PC-3 (cell line): ENCODE measurements around the gene CDK5. TPM values are rescaled to one million over a fixed set of nuclear protein-coding genes. Genes with fewer than 3 reads are reported as not detected.

Experiments
- ATAC-seq: fragments of 200-7000 bp; cut with Tn5 transposase; 2 replicates; pipeline ENCODE4 v1.9.1; 2020; ENCODE audit warnings: mild to moderate bottlenecking, moderate library complexity
- BruUV-seq: library from RNA; stranded (reverse); fragments of 400-500 nt; replicated peaks from 2 replicates; lab custom pipeline; 2021; lab: Mats Ljungman, UMichigan
- CTCF ChIA-PET: fragments of 300-600 bp; sonication (Branson Sonifier 250); formaldehyde crosslinking; loops from one replicate; lab custom pipeline; 2022; ENCODE audit warnings: antibody characterized with exemption; lab: Charles Lee
- POLR2A ChIA-PET: fragments of 300-600 bp; sonication (Branson Sonifier 250); formaldehyde crosslinking; loops from one replicate; lab custom pipeline; 2022; ENCODE audit warnings: antibody characterized with exemption; ENCODE audit not compliant: unreplicated experiment; lab: Charles Lee
- DNase-seq: peaks from one replicate; pipeline ENCODE4 v3.0.0-alpha.2; 2015
- H2AFZ ChIP-seq: fragments of 300-600 bp; sonication (generic); 2 replicates; pipeline ENCODE4 v1.6.0; 2016; ENCODE audit warnings: antibody characterized with exemption, low read length
- H3F3A ChIP-seq: fragments of 300-600 bp; sonication (generic); one replicate; pipeline ENCODE4 v1.6.0; 2017; ENCODE audit warnings: antibody characterized with exemption, low read length, control low read depth, mild to moderate bottlenecking; ENCODE audit not compliant: unreplicated experiment
- H3K27ac ChIP-seq: fragments of 300-600 bp; sonication (generic); 2 replicates; pipeline ENCODE4 v1.5.1; 2016; ENCODE audit warnings: mild to moderate bottlenecking, low read length
- H3K27me3 ChIP-seq: fragments of 300-600 bp; sonication (generic); 2 replicates; pipeline ENCODE4 v1.6.1; 2016; ENCODE audit warnings: low read length, mixed read lengths
- H3K36me3 ChIP-seq: fragments of 300-600 bp; sonication (generic); 2 replicates; pipeline ENCODE4 v1.6.1; 2016; ENCODE audit warnings: low read depth, mixed run types, low read length, mixed read lengths
- H3K4me1 ChIP-seq: fragments of 300-600 bp; sonication (generic); 2 replicates; pipeline ENCODE4 v1.5.1; 2016; ENCODE audit warnings: low read length; ENCODE audit not compliant: insufficient read depth
- H3K4me2 ChIP-seq: fragments of 300-600 bp; sonication (generic); 2 replicates; pipeline ENCODE4 v1.6.0; 2016; ENCODE audit warnings: low read length
- H3K4me3 ChIP-seq: fragments of 300-600 bp; sonication (generic); 2 replicates; pipeline ENCODE4 v1.5.1; 2016; ENCODE audit warnings: mild to moderate bottlenecking, low read length, mixed read lengths
- H3K79me2 ChIP-seq: fragments of 300-600 bp; sonication (generic); 2 replicates; pipeline ENCODE4 v1.6.1; 2017; ENCODE audit warnings: low read length, mixed read lengths
- H3K9ac ChIP-seq: fragments of 300-600 bp; sonication (generic); 2 replicates; pipeline ENCODE4 v1.6.0; 2016; ENCODE audit warnings: mild to moderate bottlenecking, low read length
- H3K9me2 ChIP-seq: fragments of 300-600 bp; sonication (generic); replicated peaks from 2 replicates; pipeline ENCODE4 v1.6.1; 2016; ENCODE audit warnings: mixed run types, low read length, mixed read lengths
- H3K9me3 ChIP-seq: fragments of 300-600 bp; sonication (generic); 2 replicates; pipeline ENCODE4 v1.6.1; 2016; ENCODE audit warnings: low read length, mixed read lengths
- H4K20me1 ChIP-seq: fragments of 300-600 bp; sonication (generic); 2 replicates; pipeline ENCODE4 v1.6.1; 2016; ENCODE audit warnings: low read length, mixed read lengths
- CTCF ChIP-seq: fragments of 300-600 bp; sonication (generic); conservative IDR thresholded peaks from 2 replicates; pipeline ENCODE4 v1.5.1; 2017; ENCODE audit warnings: antibody characterized with exemption, low read depth, mild to moderate bottlenecking, low read length
- EZH2 ChIP-seq: fragments of 300-600 bp; sonication (generic); IDR thresholded peaks from one replicate; pipeline ENCODE4 v1.6.1; 2017; ENCODE audit warnings: antibody characterized with exemption, mild to moderate bottlenecking, low read length; ENCODE audit not compliant: unreplicated experiment
- EZH2phosphoT487 ChIP-seq: fragments of 300-600 bp; sonication (generic); IDR thresholded peaks from 2 replicates; pipeline ENCODE4 v1.6.1; 2018; ENCODE audit warnings: mild to moderate bottlenecking, antibody characterized with exemption, low read length, borderline replicate concordance
- intact Hi-C: fragments of 100-400 bp; cut with micrococcal nuclease; formaldehyde crosslinking; loops from 2 replicates; pipeline ENCODE4 v1.9.0; 2023
- total RNA-seq: library from RNA; depleted of rRNA; stranded (reverse); fragments of >200 nt; gene quantifications from 2 replicates; pipeline ENCODE4 v1.2.3, GENCODE V29; 2014

Gene CDK5
- total RNA-seq, 1 experiment from 2014 or later, result 40.1 TPM

GRCh38 chr7:151023232-151023631 is 34.5 kb downstream of the CDK5 start:
- no peak for DNase-seq
- Histone ChIP-seq H3K4me3 (no peak overlapping the region), H3K27me3 (no peaks in the 10 kb centered on the region), H3K4me1 (peaks cover 38% of the 10 kb centered on the region), H3F3A (no peaks in the 10 kb centered on the region), H3K4me2 (no peak overlapping the region), H2AFZ (no peak overlapping the region), H3K36me3 (no peaks in the 10 kb centered on the region), H3K9me2 (no peaks in the 10 kb centered on the region), H3K27ac (no peak overlapping the region), H3K9me3 (no peaks in the 10 kb centered on the region), H3K79me2 (no peaks in the 10 kb centered on the region), H4K20me1 (no peaks in the 10 kb centered on the region), H3K9ac (no peak overlapping the region)
- CTCF ChIA-PET, result no interaction called here
- TF ChIP-seq EZH2 (no peak), CTCF (no peak), EZH2phosphoT487 (no peak)
- POLR2A ChIA-PET, result no interaction called here
- ATAC-seq, result no peak
- intact Hi-C loops, result no loop called here
- no TSS peak for BruUV-seq

- intact Hi-C loops, result no loop called here
- H3K27me3 ChIP-seq, result no peaks in the 10 kb centered on the region
- no peak overlapping the region for H3K4me3 ChIP-seq
- no peaks in the 10 kb centered on the region for H3K9me3 ChIP-seq
- H3F3A ChIP-seq, result no peaks in the 10 kb centered on the region
- ATAC-seq, result no peak
- no peaks in the 10 kb centered on the region for H4K20me1 ChIP-seq
- CTCF ChIA-PET, result no interaction called here
- no peak overlapping the region for H3K27ac ChIP-seq
- H3K9ac ChIP-seq, result no peak overlapping the region
- H2AFZ ChIP-seq, result no peak overlapping the region
- H3K4me1 ChIP-seq, result peaks cover 19% of the 10 kb centered on the region; the same call in 1 of the 2 replicates
- POLR2A ChIA-PET, result no interaction called here
- TF ChIP-seq EZH2, result no peak
- TF ChIP-seq CTCF, result no peak
- no peak for TF ChIP-seq EZH2phosphoT487
- DNase-seq, result no peak
- H3K79me2 ChIP-seq, result no peaks in the 10 kb centered on the region
- BruUV-seq, result no TSS peak
- no peak overlapping the region for H3K4me2 ChIP-seq
- H3K36me3 ChIP-seq, result no peaks in the 10 kb centered on the region
- no peaks in the 10 kb centered on the region for H3K9me2 ChIP-seq
Measured at GRCh38 chr7:151020231-151020630, 37.5 kb downstream of the CDK5 start.

- no peak overlapping the region for H3K4me2 ChIP-seq
- DNase-seq (no peak), ATAC-seq (no peak)
- no peaks in the 10 kb centered on the region for H3F3A ChIP-seq
- no peak overlapping the region for H3K4me3 ChIP-seq
- H3K9me3 ChIP-seq, result no peaks in the 10 kb centered on the region
- H3K9me2 ChIP-seq, result no peaks in the 10 kb centered on the region
- BruUV-seq, result no TSS peak
- H3K36me3 ChIP-seq, result no peaks in the 10 kb centered on the region
- H3K79me2 ChIP-seq, result no peaks in the 10 kb centered on the region
- ChIA-PET CTCF (interaction anchor here (1.2 to 1.5 kb wide), 2 partner anchors 56 to 121 kb away, joined by 4 to 9 read pairs; no protein-coding TSS in a partner anchor), POLR2A (interaction anchor here (0.8 kb wide), 1 partner anchor 9 kb away, joined by 3 read pairs; the partner anchor contains the start of gene ABCB8)
- TF ChIP-seq EZH2phosphoT487, result no peak
- no peak for TF ChIP-seq EZH2
- no peak for TF ChIP-seq CTCF
- no peak overlapping the region for H2AFZ ChIP-seq
- H3K27ac ChIP-seq, result no peak overlapping the region
- H3K9ac ChIP-seq, result no peak overlapping the region
- intact Hi-C loops, result loop anchor here (2.0 kb wide), 2 partner anchors 56 to 120 kb away; no protein-coding TSS in a partner anchor
- no peaks in the 10 kb centered on the region for H3K27me3 ChIP-seq
- peaks cover 12% of the 10 kb centered on the region; the same call in 1 of the 2 replicates for H3K4me1 ChIP-seq
- H4K20me1 ChIP-seq, result no peaks in the 10 kb centered on the region
Measured at GRCh38 chr7:151019130-151019447, 38.6 kb downstream of the CDK5 start.
